Spleen (tissue), 7 donors: ENCODE measurements around the gene FAM13B.

Source experiments
- CTCF ChIP-seq, 11 experiments: fragments of 200-600 bp in 7 of 11; fragments of 450-650 bp in 4 of 11; sonication (generic) in 4 of 11; IDR thresholded peaks in 8 of 11; conservative IDR thresholded peaks in 3 of 11; 1 replicate in 7 of 11; 2 replicates in 4 of 11; pipeline versions ENCODE4 v1.4.0 to v1.8.0; 2016 to 2021; ENCODE audit warnings: antibody characterized with exemption in 11 of 11, inconsistent platforms in 4 of 11, mild to moderate bottlenecking in 1 of 11
- POLR2A ChIP-seq, 3 donors: fragments of 450-650 bp; IDR thresholded peaks; one replicate each; pipeline ENCODE4 v1.5.1; 2017; ENCODE audit warnings: antibody characterized with exemption in 3 of 3, mild to moderate bottlenecking in 1 of 3
- POLR2AphosphoS5 ChIP-seq, 3 donors: sonication (generic); formaldehyde crosslinking; IDR thresholded peaks; one replicate each; pipeline ENCODE4 v1.5.1; 2017; ENCODE audit warnings: antibody characterized with exemption in 3 of 3
- donor health status: DM: no; HTN: no; CAD: no; lungs with moderate emphysema.
- donor health status: DM: no; HTN: no; CAD: no.
- donor health status: DM: no; HTN: no; CAD: no.

GRCh38 chr5:138037271-138037670 lies 4.4 kb upstream of the FAM13B start:
- no peak for TF ChIP-seq CTCF (IDR thresholded peaks at IDR 0.05 in 8 of 11, conservative IDR thresholded peaks at IDR 0.05 in 3 of 11)
- TF ChIP-seq POLR2A (IDR thresholded peaks at IDR 0.05), result no peak
- TF ChIP-seq POLR2AphosphoS5 (IDR thresholded peaks at IDR 0.05), result no peak
